Measurements from ENCODE around the gene FCHSD2.
"Not testable (repeated sequence)": the region's sequence is repeated elsewhere in the genome, so short reads cannot be mapped to it uniquely, and the experiment has no call there.

Gene FCHSD2

GRCh38 chr11:73002214-73002613, 139.9 kb downstream of the FCHSD2 start:
- no peak for DNase-seq

DNA sequence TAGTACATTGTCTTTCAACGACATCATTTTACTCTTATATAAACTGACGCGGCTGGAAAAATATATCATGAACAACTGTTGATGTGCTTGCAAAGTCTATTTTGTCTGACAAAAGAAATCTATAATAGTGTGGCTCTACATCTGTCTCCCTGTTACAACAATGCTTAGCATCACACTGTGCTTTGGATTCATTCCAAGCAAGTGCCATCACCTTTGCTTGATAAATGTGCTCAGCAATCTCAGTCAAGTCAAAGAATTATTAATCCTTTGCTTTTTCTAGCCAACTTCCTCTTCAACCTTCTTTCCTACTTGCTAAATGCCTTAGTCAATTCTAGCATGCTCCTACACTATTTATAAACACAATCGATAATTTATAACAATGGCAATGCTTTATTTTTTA, 140.5 kb downstream of the FCHSD2 start:
- DNase-seq, result peak; percentile 54

- no peak for DNase-seq
Measured at GRCh38 chr11:72998676-72999075, 143.4 kb downstream of the FCHSD2 start.

DNA sequence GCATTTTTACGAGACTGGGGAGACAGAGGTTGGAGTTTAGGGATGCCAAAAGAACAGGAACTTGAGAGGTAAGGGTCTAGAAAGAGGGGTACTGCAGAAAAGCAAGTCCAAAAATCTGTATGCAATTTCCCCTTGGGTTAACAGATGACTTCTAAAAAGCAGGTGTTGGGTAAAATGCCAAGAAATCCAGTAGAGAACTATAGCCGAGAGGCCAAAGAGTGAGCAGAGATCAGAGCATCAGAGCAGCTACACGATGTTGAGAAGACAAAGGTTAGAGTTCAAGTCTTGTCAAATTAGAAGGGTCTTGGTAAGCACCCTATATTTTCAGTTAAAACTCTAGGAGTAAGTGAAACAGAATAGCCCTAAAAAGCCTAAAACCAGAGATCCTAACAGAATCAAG, 145.2 kb downstream of the FCHSD2 start:
- DNase-seq, result no peak

DNA sequence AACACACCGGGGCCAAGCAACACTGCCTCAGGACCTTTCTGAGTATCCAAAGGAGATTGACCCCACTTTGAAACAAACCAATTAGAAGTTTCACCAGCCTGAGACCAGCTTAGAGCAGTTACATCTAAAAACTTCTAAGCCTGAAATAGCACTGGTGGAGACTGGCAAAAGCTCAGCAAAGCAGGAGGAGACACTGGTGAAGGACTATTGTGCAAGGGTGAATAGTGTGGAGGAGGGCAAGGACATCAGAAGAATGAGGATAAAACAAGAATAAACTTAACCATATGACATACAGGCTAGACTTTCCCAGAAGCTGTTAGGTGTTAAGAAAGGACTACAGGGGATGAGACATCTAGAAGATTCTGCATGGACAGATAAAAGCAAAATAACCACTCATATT, 152.4 kb downstream of the FCHSD2 start:
- DNase-seq, result no peak

GRCh38 chr11:72988821-72989220, 153.3 kb downstream of the FCHSD2 start:
- DNase-seq, result no peak

- no peak for DNase-seq
Measured at GRCh38 chr11:72985645-72986044, 156.5 kb downstream of the FCHSD2 start.

DNA sequence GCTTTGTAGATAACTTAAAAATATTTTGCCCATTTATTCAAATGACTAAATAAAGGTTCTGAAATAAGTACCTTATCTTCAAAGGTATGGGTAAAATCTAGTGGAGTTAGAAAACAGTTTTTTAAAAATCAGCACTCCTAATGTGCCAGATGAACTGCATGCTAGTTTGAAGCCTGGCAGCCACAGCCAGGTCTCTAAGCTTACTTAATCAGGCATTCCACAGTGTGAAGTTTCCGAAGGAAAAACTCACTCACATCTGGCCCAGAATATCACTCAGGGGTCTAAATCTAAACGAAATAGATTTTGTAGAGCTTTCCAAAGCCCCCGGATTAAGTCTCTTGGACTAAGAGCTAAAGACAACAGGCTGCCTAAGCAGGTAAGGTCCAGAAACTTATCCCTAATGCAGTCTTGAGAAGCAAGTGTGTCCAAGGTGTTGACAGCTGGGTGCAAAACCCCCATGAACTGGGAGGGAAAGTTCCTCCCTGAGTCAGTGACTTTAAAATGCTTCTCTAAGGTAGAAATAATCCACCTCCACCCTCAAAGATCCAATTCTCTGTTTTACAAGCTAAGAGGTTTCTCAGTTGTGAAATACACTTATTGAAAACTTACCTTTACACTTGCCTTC, 157.6 kb downstream of the FCHSD2 start:
- DNase-seq, result no peak

DNA sequence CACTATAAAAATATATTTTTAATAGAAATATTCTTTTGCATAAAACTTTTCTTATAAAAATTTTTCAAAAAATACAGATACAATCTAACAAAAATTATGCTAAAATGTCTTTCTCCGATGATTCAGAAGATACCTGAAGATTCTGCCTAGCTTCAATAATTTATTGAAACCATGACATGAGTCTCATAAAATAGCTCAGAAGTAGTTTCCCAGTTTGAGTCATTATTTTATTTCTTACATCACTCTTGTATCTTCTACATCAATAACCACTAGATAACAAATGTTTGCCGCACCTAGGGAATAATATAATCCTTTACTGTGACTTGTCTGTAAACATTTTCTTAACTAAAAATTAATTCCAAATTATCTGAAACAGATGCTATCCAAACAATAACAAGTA, 158.6 kb downstream of the FCHSD2 start:
- DNase-seq, result no peak

DNA sequence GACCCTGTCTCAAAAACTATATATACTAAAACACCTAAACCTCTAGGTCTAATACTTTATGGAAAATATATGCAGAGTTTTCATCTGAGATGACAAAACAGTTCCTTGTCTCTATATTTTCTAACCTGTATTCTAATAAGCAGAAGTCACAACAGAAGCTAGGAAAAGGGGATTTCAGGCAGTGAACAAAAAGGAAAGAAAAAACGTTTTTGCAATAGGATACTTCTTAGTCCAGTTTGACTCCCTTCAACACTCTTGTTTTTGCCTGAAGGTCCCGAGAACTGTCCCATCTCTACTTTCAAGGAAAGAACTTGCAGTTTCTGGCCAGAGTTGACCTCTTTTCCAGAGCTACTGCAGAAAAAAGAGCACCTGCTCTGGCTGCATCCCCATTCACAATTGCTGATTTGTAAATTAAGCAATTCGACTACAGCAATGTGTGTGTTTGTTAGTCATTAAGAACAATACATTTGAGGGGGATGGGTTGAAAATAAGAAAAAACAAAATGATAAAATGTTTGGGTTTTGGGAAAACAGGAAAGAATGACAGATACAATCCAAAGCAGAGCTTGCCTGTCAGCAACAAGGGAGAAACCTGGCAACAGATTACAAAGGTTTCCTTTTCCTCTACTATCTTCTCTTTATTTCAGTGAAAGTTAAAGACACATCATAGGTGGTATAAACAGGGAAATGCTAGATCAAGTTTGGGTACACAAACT, 160.0 kb downstream of the FCHSD2 start:
- DNase-seq, result no peak

- no peak for DNase-seq
Measured at GRCh38 chr11:72981080-72981479, 161.0 kb downstream of the FCHSD2 start.

- not testable (repeated sequence) for DNase-seq
Measured at GRCh38 chr11:72977782-72978181, 164.3 kb downstream of the FCHSD2 start.

DNA sequence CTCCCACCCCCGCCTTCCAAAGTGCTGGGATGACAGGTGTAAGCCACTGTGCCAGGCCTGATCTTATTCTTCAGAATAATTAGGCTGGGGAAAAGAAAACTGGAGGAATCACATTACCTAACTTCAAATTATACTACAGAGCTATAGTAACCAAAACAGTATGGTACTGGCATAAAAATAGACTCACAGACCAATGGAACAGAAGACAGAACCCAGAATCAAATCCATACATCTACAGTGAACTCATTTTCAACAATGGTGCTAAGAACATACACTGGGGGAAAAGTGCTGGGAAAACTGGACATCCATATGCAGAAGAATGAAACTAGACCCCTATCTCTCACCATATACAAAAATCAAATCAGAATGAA, 165.6 kb downstream of the FCHSD2 start:
- not testable (repeated sequence) for DNase-seq

DNA sequence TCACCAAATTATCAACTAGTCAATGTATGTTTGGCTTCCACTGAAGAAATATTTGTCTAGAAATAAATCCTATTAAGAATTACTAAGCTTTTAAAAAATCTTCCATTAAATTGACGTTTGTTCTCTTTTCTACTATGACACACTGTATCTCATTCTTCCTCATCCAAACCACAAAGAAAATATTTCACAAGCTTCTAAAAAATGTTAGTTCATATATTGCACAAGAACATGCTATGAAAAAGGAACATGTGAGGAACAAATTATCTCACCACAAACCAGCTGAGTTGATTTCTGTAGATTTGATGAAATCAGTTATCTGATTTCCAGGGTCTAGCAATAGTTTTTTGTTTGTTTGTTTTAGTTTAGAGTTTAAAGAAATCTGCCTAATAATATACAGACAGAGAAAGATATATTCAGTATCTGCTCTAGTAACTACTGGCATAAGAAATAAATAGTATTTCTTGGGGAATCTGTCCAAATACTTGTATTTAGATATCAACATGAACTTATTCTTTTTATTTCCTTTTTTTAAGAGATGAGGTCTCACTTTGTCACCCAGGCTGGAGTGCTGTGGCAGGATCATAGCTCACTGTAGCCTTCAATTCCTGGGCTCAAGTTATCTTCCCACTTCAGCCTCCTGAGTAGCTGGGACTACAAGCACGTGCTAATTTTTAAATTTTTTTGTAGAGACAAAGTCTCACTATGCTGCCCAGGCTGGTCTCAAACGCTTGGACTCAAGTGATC, 166.2 kb downstream of the FCHSD2 start:
- no peak for DNase-seq

- DNase-seq, result no peak
Measured at GRCh38 chr11:72974487-72975205, 167.5 kb downstream of the FCHSD2 start.

DNA sequence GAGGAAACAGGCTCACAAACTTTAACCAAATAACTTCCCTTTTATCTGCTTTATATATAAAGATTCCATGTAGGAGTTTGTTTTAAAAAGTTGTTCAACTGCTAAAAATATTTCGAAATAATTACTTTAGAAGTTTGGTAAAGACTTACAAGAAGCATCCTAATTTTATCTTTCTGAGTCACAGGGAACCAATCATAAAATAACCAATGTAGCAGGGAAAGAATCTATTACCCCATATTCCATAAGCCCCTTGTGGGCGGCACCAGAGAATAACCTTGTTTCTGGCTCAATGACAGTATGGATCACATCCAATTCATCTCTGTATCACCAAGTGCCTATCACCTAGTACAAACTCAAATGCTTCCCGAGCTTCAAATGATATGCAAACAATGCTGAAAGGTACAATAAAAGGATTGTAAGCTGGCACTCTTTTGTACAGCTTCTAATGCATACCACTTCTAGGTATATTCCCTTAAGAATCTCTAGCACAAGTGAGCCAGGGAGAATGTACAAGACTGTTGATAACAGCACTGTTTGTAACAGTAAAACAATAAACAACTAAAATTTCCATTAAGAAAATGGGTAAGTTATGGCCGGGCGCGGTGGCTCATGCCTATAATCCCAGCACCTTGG, 169.5 kb downstream of the FCHSD2 start:
- no peak for DNase-seq

- DNase-seq, result no peak
Measured at GRCh38 chr11:72971192-72971967, 170.7 kb downstream of the FCHSD2 start.

DNA sequence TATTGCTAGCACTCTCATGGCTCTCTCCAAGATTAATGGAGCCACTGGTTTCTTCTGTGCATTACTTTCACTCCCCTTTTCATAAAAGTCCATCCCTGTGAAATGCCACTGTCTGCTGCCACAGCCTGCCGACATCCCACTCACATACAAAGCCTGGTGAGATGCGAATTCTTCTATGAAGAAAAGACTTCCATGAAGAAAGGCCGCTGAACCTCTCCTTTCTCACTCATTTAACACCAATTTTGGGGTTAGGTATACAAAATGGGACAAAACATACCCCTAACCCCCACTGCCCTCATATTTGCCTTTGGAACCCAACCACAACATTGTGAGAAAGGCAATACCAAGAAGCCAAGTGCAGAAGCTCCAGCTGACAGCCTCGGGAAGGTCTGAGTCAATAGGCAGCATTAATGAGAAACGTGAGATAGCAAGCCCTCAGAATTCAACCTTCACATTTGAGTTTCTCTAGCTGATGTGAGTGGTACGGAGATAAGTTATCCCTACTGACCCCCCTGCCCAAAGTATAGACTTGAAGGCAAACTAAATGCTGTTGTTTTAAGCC, 171.5 kb downstream of the FCHSD2 start:
- DNase-seq, result no peak

GRCh38 chr11:72969894-72970335, 172.2 kb downstream of the FCHSD2 start:
- no peak for DNase-seq

DNA sequence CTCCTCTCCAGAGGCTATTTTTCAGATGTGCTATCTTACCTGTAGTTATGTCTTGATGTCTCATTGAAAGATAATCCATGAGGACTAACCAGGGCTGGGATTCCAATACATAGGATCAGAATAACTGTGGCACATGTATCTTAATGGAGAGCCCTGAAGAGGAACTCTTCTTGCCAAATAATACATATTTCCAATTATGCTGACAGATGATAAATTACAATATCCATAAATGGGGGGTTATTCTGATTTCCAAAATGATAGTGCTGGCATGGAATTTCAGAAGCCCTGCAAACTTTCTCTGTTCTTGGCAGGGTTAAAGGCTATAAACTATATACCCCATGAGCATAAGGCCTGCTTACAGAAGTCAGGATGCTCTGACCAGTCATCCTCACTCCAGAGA, 173.7 kb downstream of the FCHSD2 start:
- DNase-seq, result no peak

DNA sequence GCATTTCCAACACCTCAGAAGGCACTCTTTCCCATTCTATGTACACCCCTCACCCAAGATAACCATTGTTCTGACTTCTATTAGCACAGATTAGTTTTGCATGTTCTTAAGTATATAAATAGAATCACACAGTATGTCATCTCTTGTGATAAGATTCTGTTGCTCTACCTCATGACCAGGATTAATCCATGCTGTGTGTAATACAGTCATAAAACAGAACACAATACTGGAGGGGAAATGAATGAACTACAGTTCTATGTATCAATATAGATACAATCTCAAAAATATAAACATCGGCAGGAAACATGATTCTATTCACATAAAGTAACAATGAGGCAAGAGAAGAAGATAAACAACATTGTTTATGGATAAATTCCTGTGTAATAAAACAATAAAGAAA, 176.4 kb downstream of the FCHSD2 start:
- no peak for DNase-seq

DNA sequence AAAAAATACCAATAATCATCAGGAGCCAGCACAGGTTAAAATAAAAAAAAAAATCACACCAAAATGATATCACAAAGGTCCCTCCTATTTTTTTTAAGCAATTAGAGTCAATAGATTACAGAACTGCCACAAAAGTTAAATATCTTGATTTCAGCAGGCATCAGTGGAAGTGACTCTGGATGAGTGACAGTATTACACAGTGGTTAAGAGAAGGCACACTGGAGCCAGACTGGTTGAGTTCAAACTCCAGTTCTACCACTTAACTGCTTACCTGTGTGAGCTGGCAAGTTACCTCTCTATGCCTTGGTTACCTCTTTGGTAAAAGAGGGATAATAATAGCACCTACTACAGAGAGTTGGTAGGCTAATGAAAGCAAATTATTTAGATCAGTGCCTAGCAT, 179.4 kb downstream of the FCHSD2 start:
- DNase-seq, result no peak
